K562 (cell line): Measurements from ENCODE around the gene PDZD2. TPM values are rescaled to one million over a fixed set of nuclear protein-coding genes. Genes with fewer than 3 reads are reported as not detected.

Experiments used
- ATAC-seq: fragments of 200-7000 bp; cut with Tn5 transposase; 3 replicates; pipeline ENCODE4 v1.9.1; 2020; ENCODE audit warnings: moderate library complexity
- BruUV-seq: library from RNA; stranded (reverse); fragments of 400-500 nt; replicated peaks from 2 replicates; lab custom pipeline; 2021; lab: Mats Ljungman, UMichigan
- CTCF ChIA-PET: fragments of 300-600 bp; formaldehyde crosslinking; extraction: SDS; loops from one replicate; lab custom pipeline; 2021; ENCODE audit warnings: low intra/inter-chr PET ratio; lab: Yijun Ruan, JAX
- POLR2A ChIA-PET: fragments of 300-600, 350-650 bp; sonication (Branson Sonifier 250); formaldehyde crosslinking; extraction: SDS; loops from one replicate; lab custom pipeline; 2021; ENCODE audit warnings: antibody characterized with exemption, inconsistent platforms; lab: Yijun Ruan, JAX
- DNase-seq, 4 experiments: peaks; one replicate each; pipeline versions ENCODE4 v3.0.0 to v3.0.0-alpha.2; 2011 to 2018; ENCODE audit warnings: low spot score in 3 of 4, mixed read lengths in 3 of 4; ENCODE audit errors: extremely low read depth in 1 of 4
- FAIRE-seq: peaks from 2 replicates; lab custom pipeline; 2011; peaks lifted over from hg19 to GRCh38; lab: Jason Lieb, UNC
- H2AFZ ChIP-seq: 2 replicates; pipeline ENCODE4 v1.6.0; 2011; ENCODE audit warnings: low read depth, low read length, control low read depth, inconsistent platforms
- H3K27ac ChIP-seq: fragments of 200-600 bp; 3 replicates; pipeline ENCODE4 v1.8.0; 2011; ENCODE audit warnings: low read depth, mild to moderate bottlenecking, control low read depth, inconsistent platforms, low read length, moderate library complexity, mixed read lengths; ENCODE audit errors: extremely low read depth
- H3K27me3 ChIP-seq, 2 experiments: fragments of 300-600 bp in 1 of 2; 2 replicates in 1 of 2; 3 replicates in 1 of 2; pipeline versions ENCODE4 v1.6.0 to v1.8.0; 2011; ENCODE audit warnings: inconsistent platforms in 2 of 2, low read length in 2 of 2, mild to moderate bottlenecking in 1 of 2, mixed read lengths in 1 of 2, moderate library complexity in 1 of 2; ENCODE audit not compliant: control insufficient read depth in 2 of 2, insufficient read depth in 2 of 2
- H3K36me3 ChIP-seq: fragments of 300-600 bp; 3 replicates; pipeline ENCODE4 v1.8.0; 2011; ENCODE audit warnings: mild to moderate bottlenecking, low read length, inconsistent platforms; ENCODE audit not compliant: control insufficient read depth, insufficient read depth
- H3K4me1 ChIP-seq, 2 experiments: fragments of 200-600 bp in 1 of 2; replicated peaks in 1 of 2; 2 replicates in 1 of 2; 3 replicates in 1 of 2; pipeline versions ENCODE4 v1.5.1 to v1.8.0; 2011; ENCODE audit warnings: inconsistent platforms in 2 of 2, low read length in 2 of 2, mild to moderate bottlenecking in 1 of 2, mixed read lengths in 1 of 2, moderate library complexity in 1 of 2; ENCODE audit not compliant: control insufficient read depth in 2 of 2, insufficient read depth in 2 of 2
- H3K4me2 ChIP-seq: 2 replicates; pipeline ENCODE4 v1.6.1; 2011; ENCODE audit warnings: low read length, control low read depth, inconsistent platforms, mixed read lengths; ENCODE audit not compliant: insufficient read depth
- H3K4me3 ChIP-seq: fragments of 200-600 bp; sonication (generic), shearing (Covaris generic); 2 replicates; pipeline ENCODE4 v1.5.1; 2016; ENCODE audit warnings: control low read depth, inconsistent platforms
- H3K79me2 ChIP-seq: fragments of 200-600 bp; 3 replicates; pipeline ENCODE4 v1.8.0; 2011; ENCODE audit warnings: low read length, inconsistent platforms; ENCODE audit not compliant: control insufficient read depth, insufficient read depth
- H3K9ac ChIP-seq, 2 experiments: 2 replicates each; pipeline versions ENCODE4 v1.6.0 to v1.6.1; 2011; ENCODE audit warnings: low read depth in 2 of 2, low read length in 2 of 2, control low read depth in 1 of 2, inconsistent platforms in 1 of 2, mild to moderate bottlenecking in 1 of 2, mixed read lengths in 1 of 2; ENCODE audit not compliant: insufficient read depth in 1 of 2
- H3K9me1 ChIP-seq: one replicate; pipeline ENCODE4 v1.6.0; 2011; ENCODE audit warnings: inconsistent platforms, mild to moderate bottlenecking, low read length, moderate library complexity; ENCODE audit not compliant: control insufficient read depth, insufficient read depth
- H3K9me3 ChIP-seq: replicated peaks from 2 replicates; pipeline ENCODE4 v1.5.1; 2011; ENCODE audit warnings: low read depth, low read length, inconsistent platforms; ENCODE audit not compliant: control insufficient read depth, insufficient read depth
- H4K20me1 ChIP-seq: replicated peaks from 2 replicates; pipeline ENCODE4 v1.6.1; 2011; ENCODE audit warnings: low read length, inconsistent platforms, mixed read lengths; ENCODE audit not compliant: control insufficient read depth, insufficient read depth
- CBX8 ChIP-seq: fragments of 200-600 bp; sonication (generic); IDR thresholded peaks from 2 replicates; pipeline ENCODE4 v1.6.1; 2012; ENCODE audit warnings: borderline replicate concordance, mixed run types, low read depth, mild to moderate bottlenecking, moderate library complexity, mixed read lengths, low read length, control low read depth, inconsistent platforms; ENCODE audit not compliant: poor library complexity, severe bottlenecking; ENCODE audit errors: extremely low read depth
- CC2D1A ChIP-seq: fragments of 450-650 bp; IDR thresholded peaks from 2 replicates; pipeline ENCODE4 v1.6.1; 2017; ENCODE audit warnings: mild to moderate bottlenecking
- COPS2 ChIP-seq: fragments of 450-650 bp; conservative IDR thresholded peaks from 2 replicates; pipeline ENCODE4 v1.6.1; 2016; ENCODE audit warnings: mild to moderate bottlenecking, moderate library complexity
- DACH1 ChIP-seq: fragments of 450-650 bp; IDR thresholded peaks from 2 replicates; pipeline ENCODE4 v1.6.1; 2018; ENCODE audit not compliant: partially characterized antibody
- DDX20 ChIP-seq: fragments of 450-650 bp; IDR thresholded peaks from 2 replicates; pipeline ENCODE4 v1.6.1; 2016; ENCODE audit warnings: missing genetic modification characterization, low read depth, mild to moderate bottlenecking, missing compliant biosample characterization, moderate library complexity
- E2F5 ChIP-seq: sonication (generic); formaldehyde crosslinking; IDR thresholded peaks from 2 replicates; pipeline ENCODE4 v1.8.0; 2022; ENCODE audit warnings: mild to moderate bottlenecking, missing genetic modification reagents
- EWSR1 ChIP-seq: fragments of 450-650 bp; IDR thresholded peaks from 2 replicates; pipeline ENCODE4 v1.6.1; 2018; ENCODE audit warnings: borderline replicate concordance, mild to moderate bottlenecking, low read depth, moderate library complexity; ENCODE audit not compliant: partially characterized antibody
- GTF2F1 ChIP-seq: IDR thresholded peaks from 2 replicates; pipeline ENCODE4 v1.6.1; 2011; ENCODE audit warnings: low read depth, low read length, improper control_type of control experiment
- HMGXB4 ChIP-seq: sonication (generic); formaldehyde crosslinking; IDR thresholded peaks from 2 replicates; pipeline ENCODE4 v1.8.1; 2023; ENCODE audit warnings: mild to moderate bottlenecking, missing genetic modification reagents
- KLF6 ChIP-seq: fragments of 250-450 bp; sonication (Bioruptor Pico); IDR thresholded peaks from 2 replicates; pipeline ENCODE4 v1.4.0; 2020; ENCODE audit warnings: mild to moderate bottlenecking, moderate library complexity, borderline replicate concordance
- NCOA6 ChIP-seq: fragments of 450-650 bp; IDR thresholded peaks from 2 replicates; pipeline ENCODE4 v1.6.1; 2017; ENCODE audit warnings: mild to moderate bottlenecking
- NFATC3 ChIP-seq: fragments of 450-650 bp; IDR thresholded peaks from 2 replicates; pipeline ENCODE4 v1.6.1; 2017; ENCODE audit warnings: mild to moderate bottlenecking
- PTTG1 ChIP-seq: fragments of 450-650 bp; IDR thresholded peaks from 2 replicates; pipeline ENCODE4 v1.6.1; 2016; ENCODE audit warnings: low read depth, mild to moderate bottlenecking, missing genetic modification characterization, missing compliant biosample characterization
- SAFB2 ChIP-seq: fragments of 200-400 bp; formaldehyde crosslinking; IDR thresholded peaks from 2 replicates; pipeline ENCODE4 v1.6.1; 2018; ENCODE audit warnings: borderline replicate concordance, low read length, low read depth, moderate library complexity; ENCODE audit not compliant: severe bottlenecking
- TAF9B ChIP-seq: fragments of 450-650 bp; IDR thresholded peaks from 2 replicates; pipeline ENCODE4 v1.6.1; 2018; ENCODE audit warnings: mild to moderate bottlenecking; ENCODE audit not compliant: partially characterized antibody
- ZBTB17 ChIP-seq: fragments of 450-650 bp; formaldehyde crosslinking; IDR thresholded peaks from 2 replicates; pipeline ENCODE4 v1.4.0; 2020; ENCODE audit warnings: mild to moderate bottlenecking
- ZNF24 ChIP-seq: fragments of 450-650 bp; IDR thresholded peaks from 2 replicates; pipeline ENCODE4 v1.6.1; 2016
- ZNF551 ChIP-seq: fragments of 250-450 bp; sonication (Bioruptor Pico); IDR thresholded peaks from 2 replicates; pipeline ENCODE4 v1.5.0; 2021; ENCODE audit warnings: mild to moderate bottlenecking, moderate library complexity
- ZNF586 ChIP-seq: fragments of 450-650 bp; formaldehyde crosslinking; conservative IDR thresholded peaks from 2 replicates; pipeline ENCODE4 v1.4.0; 2020; ENCODE audit warnings: mild to moderate bottlenecking, moderate library complexity
- WGBS: fragments of 100-300 bp; shearing (Covaris generic); methylation state at CpG from one replicate; pipeline ENCODE4 v1.1.6; 2016; ENCODE audit warnings: low coverage, mixed read lengths; ENCODE audit not compliant: insufficient coverage; ENCODE audit errors: missing lambda C conversion rate; 5-methylcytosine and 5-hydroxymethylcytosine counted together
- in situ Hi-C: fragments of 300-500 bp; cut with MboI; formaldehyde crosslinking; loops from 4 replicates; pipeline ENCODE4 v1.15.0; 2018; ENCODE audit warnings: inconsistent platforms, mixed read lengths
- intact Hi-C: fragments of 100-400 bp; cut with micrococcal nuclease; formaldehyde crosslinking; loops from 2 replicates; pipeline ENCODE4 v1.14.2; 2022
- polyA plus RNA-seq, 8 experiments: library from polyadenylated mRNA; depleted of rRNA in 4 of 8; stranded (reverse) in 5 of 8; unstranded in 3 of 8; fragments of >200 nt; fragmentation: Nextera tagmentation in 2 of 8; fragmentation: Illumina TruSeq in 1 of 8; extraction: Ambion mirVana in 2 of 8; extraction: Trizol in 1 of 8; gene quantifications; 2 replicates each; pipeline versions ENCODE4 v1.2.1 to v1.2.3, GENCODE V29; 2011 to 2014; ENCODE audit warnings: inconsistent platforms in 1 of 8, missing spikeins in 1 of 8
- total RNA-seq, 7 experiments: library from RNA; depleted of rRNA in 6 of 7; stranded (reverse); fragments of >200 nt in 6 of 7; fragmentation: Illumina TruSeq in 2 of 7; extraction: Trizol in 2 of 7; gene quantifications; 2 replicates each; pipeline versions ENCODE4 v1.2.1 to v1.2.3, GENCODE V29; 2011 to 2021; ENCODE audit warnings: low replicate concordance in 1 of 7

The PDZD2 gene
- total and polyA plus RNA-seq, 9 of the 15 experiments (the other 6 are each of a cell fraction or from before 2014, with no cell fraction given) = 0.02 to 0.08 (median 0.04) TPM; not detected in 6

- no peak for DNase-seq
- Histone ChIP-seq H3K27me3 (peaks cover 25 to 32% of the 10 kb centered on the region in 2 experiments; a peak in 4 of 5 replicates), H3K27ac (no peak overlapping the region), H3K4me2 (no peak overlapping the region), H3K9me1 (no peaks in the 10 kb centered on the region), H3K36me3 (no peaks in the 10 kb centered on the region), H3K9ac (no peak overlapping the region), H3K4me1 (no peaks in the 10 kb centered on the region), H3K79me2 (no peaks in the 10 kb centered on the region), H3K4me3 (no peak overlapping the region), H2AFZ (no peak overlapping the region), H4K20me1 (0 out of 2 replicates have a peak, but pooled peaks cover 4% of the 10 kb centered on the region)
- ATAC-seq = no peak
- CTCF ChIA-PET = interaction anchor here (0.6 kb wide), 1 partner anchor 964 kb away, joined by 3 read pairs; no protein-coding TSS in a partner anchor
- in situ Hi-C loops (no loop called here), intact Hi-C loops (no loop called here)
- no peak for FAIRE-seq
- POLR2A ChIA-PET = interaction anchor here (1.0 kb wide), 1 partner anchor 20 kb away, joined by 3 read pairs; no protein-coding TSS in a partner anchor
- 0% methylated on average over 3 of the region's 3 CpGs for WGBS
- no TSS peak for BruUV-seq
- no peak for TF ChIP-seq CBX8
- TF ChIP-seq DDX20 (tag) = no peak
- no peak for TF ChIP-seq E2F5 (CRISPR knock-in tag)
- no peak for TF ChIP-seq DACH1
- TF ChIP-seq COPS2 = no peak
- TF ChIP-seq HMGXB4 = no peak
- no peak for TF ChIP-seq ZBTB17 (CRISPR knock-in tag)
- TF ChIP-seq NFATC3 = no peak
- TF ChIP-seq ZNF586 (CRISPR knock-in tag) = no peak
- no peak for TF ChIP-seq ZNF24
- TF ChIP-seq EWSR1 = no peak
- no peak for TF ChIP-seq PTTG1
- no peak for TF ChIP-seq NCOA6
- TF ChIP-seq CC2D1A = no peak
- no peak for TF ChIP-seq GTF2F1
- TF ChIP-seq SAFB2 = no peak
- no peak for TF ChIP-seq KLF6
- TF ChIP-seq ZNF551 = no peak
- no peak for TF ChIP-seq TAF9B
- TF ChIP-seq, all 486 proteins: peak for 0
- no peaks in the 10 kb centered on the region for H3K9me3 ChIP-seq
Observed at GRCh38 chr5:31651241-31651640, 12.3 kb downstream of the PDZD2 start.
